PC-9 (cell line): ENCODE results near the gene GRAMD2A. TPM values are rescaled to one million over a fixed set of nuclear protein-coding genes. Genes with fewer than 3 reads are reported as not detected.
A peak's percentile ranks its signal among the peaks of the same experiment; 100 is the strongest.

Source experiments
- BruUV-seq: library from RNA; stranded (reverse); fragments of 400-500 nt; replicated peaks from 2 replicates; lab custom pipeline; 2021; lab: Mats Ljungman, UMichigan
- CTCF ChIA-PET: fragments of 300-600 bp; sonication (Branson Sonifier 250); formaldehyde crosslinking; loops from one replicate; lab custom pipeline; 2022; ENCODE audit warnings: antibody characterized with exemption; lab: Charles Lee
- POLR2A ChIA-PET: fragments of 300-600 bp; sonication (Branson Sonifier 250); formaldehyde crosslinking; loops from one replicate; lab custom pipeline; 2022; ENCODE audit warnings: antibody characterized with exemption; ENCODE audit not compliant: unreplicated experiment; lab: Charles Lee
- DNase-seq, 2 experiments: peaks; one replicate each; pipeline versions ENCODE4 v3.0.0 to v3.0.0-alpha.2; 2015 to 2022; ENCODE audit warnings: mixed read lengths in 1 of 2
- H2AFZ ChIP-seq: fragments of 200-600 bp; sonication (generic); 2 replicates; pipeline ENCODE4 v1.8.1; 2017; ENCODE audit warnings: antibody characterized with exemption
- H3F3A ChIP-seq: fragments of 200-600 bp; sonication (generic); 2 replicates; pipeline ENCODE4 v1.8.1; 2017; ENCODE audit warnings: antibody characterized with exemption, mild to moderate bottlenecking, low read depth; ENCODE audit not compliant: insufficient read depth
- H3K27ac ChIP-seq: fragments of 200-600 bp; sonication (generic); 2 replicates; pipeline ENCODE4 v1.6.1; 2016; ENCODE audit warnings: mixed run types
- H3K27me3 ChIP-seq: fragments of 200-600 bp; sonication (generic); 2 replicates; pipeline ENCODE4 v1.6.1; 2016; ENCODE audit warnings: low read depth, mixed run types; ENCODE audit not compliant: insufficient read depth
- H3K36me3 ChIP-seq: fragments of 200-600 bp; sonication (generic); 2 replicates; pipeline ENCODE4 v1.6.1; 2016; ENCODE audit warnings: low read depth, mixed run types
- H3K4me1 ChIP-seq: fragments of 200-600 bp; sonication (generic); replicated peaks from 2 replicates; pipeline ENCODE4 v1.6.1; 2016; ENCODE audit warnings: mixed run types; ENCODE audit not compliant: insufficient read depth
- H3K4me2 ChIP-seq: fragments of 200-600 bp; sonication (generic); 2 replicates; pipeline ENCODE4 v1.6.1; 2017; ENCODE audit warnings: mixed run types
- H3K4me3 ChIP-seq: fragments of 200-600 bp; sonication (generic); 2 replicates; pipeline ENCODE4 v1.6.1; 2016; ENCODE audit warnings: mixed run types
- H3K79me2 ChIP-seq: fragments of 200-600 bp; sonication (generic); 2 replicates; pipeline ENCODE4 v1.6.1; 2017; ENCODE audit warnings: low read depth, mixed run types
- H3K9me2 ChIP-seq: fragments of 200-600 bp; sonication (generic); 2 replicates; pipeline ENCODE4 v1.8.1; 2017; ENCODE audit warnings: mild to moderate bottlenecking; ENCODE audit not compliant: insufficient read depth
- H3K9me3 ChIP-seq: fragments of 200-600 bp; sonication (generic); 2 replicates; pipeline ENCODE4 v1.8.1; 2016; ENCODE audit warnings: low read depth; ENCODE audit not compliant: insufficient read depth
- H4K20me1 ChIP-seq: fragments of 200-600 bp; sonication (generic); 2 replicates; pipeline ENCODE4 v1.8.1; 2017; ENCODE audit not compliant: insufficient read depth
- EZH2 ChIP-seq: fragments of 200-600 bp; sonication (generic); IDR thresholded peaks from 2 replicates; pipeline ENCODE4 v1.8.0; 2017; ENCODE audit warnings: antibody characterized with exemption, low read depth
- intact Hi-C: fragments of 100-400 bp; cut with micrococcal nuclease; formaldehyde crosslinking; loops from one replicate; pipeline ENCODE4 v1.10.0; 2022; ENCODE audit not compliant: unreplicated experiment
- total RNA-seq: library from RNA; stranded (reverse); gene quantifications from 2 replicates; pipeline ENCODE4 v1.2.3, GENCODE V29; 2021
- TF ChIP-seq, protein P1 (sequence below): fragments of 200-600 bp; sonication (generic); conservative IDR thresholded peaks from 2 replicates; pipeline ENCODE4 v1.6.1; 2017; ENCODE audit warnings: mixed run types, antibody characterized with exemption, mild to moderate bottlenecking, moderate library complexity

The GRAMD2A gene
- total RNA-seq, 1 experiment from 2014 or later: 60.2 TPM

DNA sequence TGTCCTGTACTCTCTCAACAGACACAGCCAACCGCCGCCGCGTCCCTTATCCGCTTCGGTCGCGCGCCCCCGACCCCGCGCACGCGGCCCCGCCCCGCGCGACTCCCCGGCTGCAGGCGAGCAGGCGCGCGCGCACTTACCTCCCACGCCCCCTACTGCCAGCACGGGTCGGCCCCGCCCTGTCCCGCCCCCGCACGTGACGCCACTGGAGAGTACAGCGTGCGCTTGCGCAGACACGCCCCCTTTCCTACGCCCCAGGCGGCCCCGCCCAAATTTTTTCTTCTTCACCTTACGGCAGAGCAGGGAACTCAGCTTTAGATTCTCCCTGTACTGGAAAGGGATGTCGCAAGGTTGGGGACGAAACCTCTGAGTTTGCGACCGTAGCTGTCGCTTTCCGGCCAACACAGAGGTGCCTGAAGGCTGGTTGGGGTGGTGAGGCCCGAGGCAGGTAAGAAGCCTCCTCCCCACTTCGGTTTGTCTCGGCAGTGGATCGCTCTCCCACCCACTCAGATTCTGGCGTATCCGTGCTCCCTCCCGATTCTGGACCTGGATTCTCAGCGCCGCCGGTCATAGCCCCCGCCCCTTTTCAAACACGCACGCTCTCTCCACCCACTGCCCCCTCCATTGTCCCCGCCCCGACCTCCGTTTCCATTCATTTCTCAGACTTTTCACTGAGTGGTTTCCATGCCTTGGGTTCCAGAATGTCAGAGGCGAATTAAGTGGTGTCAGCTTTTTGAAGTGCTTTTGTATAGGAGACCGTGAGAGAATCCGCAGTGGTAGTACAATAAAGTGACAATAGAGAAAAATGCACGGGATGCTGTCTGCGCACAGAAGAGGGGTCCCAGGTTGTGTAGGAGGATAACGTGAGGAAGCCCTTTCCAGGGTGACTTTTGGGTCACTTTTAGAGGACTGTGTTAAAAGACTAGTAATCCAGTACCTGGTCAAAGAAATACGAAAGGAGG is 79.3 kb downstream of the GRAMD2A start, which contains the start of the genes MYO9A and SENP8:
Gene MYO9A (minus strand): TSS at position 134 of the 962 bp plus-strand sequence. CDS start 71,587 bp downstream, outside the sequence.
Gene SENP8 (plus strand): TSS at position 387 of the 962 bp plus-strand sequence. CDS start 21,221 bp downstream, outside the sequence.
- ChIA-PET POLR2A (interaction anchor here (0.5 to 0.8 kb wide), 9 partner anchors 13 to 1431 kb away, joined by 3 to 20 read pairs (median 5); no protein-coding TSS in a partner anchor), CTCF (interaction anchor here (0.7 kb wide), 2 partner anchors 72 to 207 kb away, joined by 3 to 7 read pairs; no protein-coding TSS in a partner anchor)
- Histone ChIP-seq H3K9me3 (no peaks in the 10 kb centered on the region), H2AFZ (peak within 1 kb of the TSS; percentile 84), H3K9me2 (no peaks in the 10 kb centered on the region), H3K4me3 (peak within 1 kb of the TSS; percentile 73), H4K20me1 (no peaks in the 10 kb centered on the region), H3K4me2 (peak within 1 kb of the TSS; percentile 96), H3F3A (no peaks in the 10 kb centered on the region), H3K79me2 (peaks cover 36% of the 10 kb centered on the region), H3K4me1 (peaks cover 15% of the 10 kb centered on the region; the same call in 1 of the 2 replicates), H3K36me3 (no peaks in the 10 kb centered on the region), H3K27me3 (no peaks in the 10 kb centered on the region), H3K27ac (peak within 1 kb of the TSS; percentile 72)
- TSS peak; percentile 75 for BruUV-seq
- intact Hi-C loops: loop anchor here (1.0 kb wide), 1 partner anchor 37 kb away; no protein-coding TSS in a partner anchor
- no peak for TF ChIP-seq EZH2
- TF ChIP-seq, protein P1, sequence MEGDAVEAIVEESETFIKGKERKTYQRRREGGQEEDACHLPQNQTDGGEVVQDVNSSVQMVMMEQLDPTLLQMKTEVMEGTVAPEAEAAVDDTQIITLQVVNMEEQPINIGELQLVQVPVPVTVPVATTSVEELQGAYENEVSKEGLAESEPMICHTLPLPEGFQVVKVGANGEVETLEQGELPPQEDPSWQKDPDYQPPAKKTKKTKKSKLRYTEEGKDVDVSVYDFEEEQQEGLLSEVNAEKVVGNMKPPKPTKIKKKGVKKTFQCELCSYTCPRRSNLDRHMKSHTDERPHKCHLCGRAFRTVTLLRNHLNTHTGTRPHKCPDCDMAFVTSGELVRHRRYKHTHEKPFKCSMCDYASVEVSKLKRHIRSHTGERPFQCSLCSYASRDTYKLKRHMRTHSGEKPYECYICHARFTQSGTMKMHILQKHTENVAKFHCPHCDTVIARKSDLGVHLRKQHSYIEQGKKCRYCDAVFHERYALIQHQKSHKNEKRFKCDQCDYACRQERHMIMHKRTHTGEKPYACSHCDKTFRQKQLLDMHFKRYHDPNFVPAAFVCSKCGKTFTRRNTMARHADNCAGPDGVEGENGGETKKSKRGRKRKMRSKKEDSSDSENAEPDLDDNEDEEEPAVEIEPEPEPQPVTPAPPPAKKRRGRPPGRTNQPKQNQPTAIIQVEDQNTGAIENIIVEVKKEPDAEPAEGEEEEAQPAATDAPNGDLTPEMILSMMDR: no peak
- peak; percentile 87 to 97 for DNase-seq

DNA sequence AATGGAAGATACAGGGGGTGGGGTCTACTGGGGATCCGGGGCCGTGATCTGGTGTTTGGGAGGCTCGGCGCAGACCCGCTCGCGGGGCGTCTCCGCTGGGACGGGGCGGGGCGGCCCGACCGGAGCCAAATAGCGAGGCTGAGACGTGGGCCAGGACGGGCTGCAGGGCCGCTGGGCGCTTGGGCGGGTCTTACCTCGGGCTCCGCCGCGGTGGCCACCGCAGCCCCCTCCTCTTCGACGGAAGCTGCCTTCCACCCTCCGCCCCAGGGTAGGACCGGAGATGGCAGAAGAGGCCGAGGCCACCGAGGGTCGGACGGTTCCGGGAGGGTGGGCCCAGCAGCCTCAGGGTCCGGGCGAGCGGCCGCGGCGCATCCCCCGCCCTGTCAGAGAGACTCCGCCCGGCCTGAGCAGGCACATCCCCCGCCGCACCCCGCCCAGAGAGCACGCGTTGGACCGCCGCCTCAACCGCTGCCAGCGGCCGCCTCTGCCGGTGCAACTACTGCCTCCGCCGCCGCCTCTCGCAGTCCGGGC is 80.0 kb downstream of the GRAMD2A start:
- intact Hi-C loops: loop anchor here (1.0 to 2.0 kb wide), 2 partner anchors 38 to 143 kb away; no protein-coding TSS in a partner anchor
- peak; percentile 64 to 84 for DNase-seq
- no TSS peak for BruUV-seq
- Histone ChIP-seq H3K27ac (peak overlapping the region; percentile 72; the same call in 1 of the 2 replicates), H3K4me3 (peak overlapping the region; percentile 73), H4K20me1 (no peaks in the 10 kb centered on the region), H3K27me3 (no peaks in the 10 kb centered on the region), H3F3A (no peaks in the 10 kb centered on the region), H3K4me2 (peak overlapping the region; percentile 96), H3K79me2 (peaks cover 36% of the 10 kb centered on the region), H3K36me3 (no peaks in the 10 kb centered on the region), H2AFZ (peak overlapping the region; percentile 84), H3K9me3 (no peaks in the 10 kb centered on the region), H3K4me1 (peaks cover 15% of the 10 kb centered on the region; the same call in 1 of the 2 replicates), H3K9me2 (no peaks in the 10 kb centered on the region)
- TF ChIP-seq EZH2: no peak
- TF ChIP-seq, protein P1: no peak
- CTCF ChIA-PET: interaction anchor here (0.6 to 0.7 kb wide), 2 partner anchors 38 to 207 kb away, joined by 3 to 6 read pairs; no protein-coding TSS in a partner anchor
- POLR2A ChIA-PET: interaction anchor here (0.6 to 0.8 kb wide), 4 partner anchors 23 to 369 kb away, joined by 4 to 13 read pairs (median 7); no protein-coding TSS in a partner anchor
